GM20431 (cell line): ENCODE data around the gene PLEKHA6.
"Not testable (repeated sequence)": the region's sequence is repeated elsewhere in the genome, so short reads cannot be mapped to it uniquely, and the experiment has no call there.

Source experiments
- in situ Hi-C: fragments of 300-500 bp; cut with MseI, MboI; formaldehyde crosslinking; loops from one replicate; pipeline ENCODE4 v1.15.0; 2020; ENCODE audit warnings: low sequenced_read_pairs; ENCODE audit not compliant: unreplicated experiment

Gene PLEKHA6

DNA sequence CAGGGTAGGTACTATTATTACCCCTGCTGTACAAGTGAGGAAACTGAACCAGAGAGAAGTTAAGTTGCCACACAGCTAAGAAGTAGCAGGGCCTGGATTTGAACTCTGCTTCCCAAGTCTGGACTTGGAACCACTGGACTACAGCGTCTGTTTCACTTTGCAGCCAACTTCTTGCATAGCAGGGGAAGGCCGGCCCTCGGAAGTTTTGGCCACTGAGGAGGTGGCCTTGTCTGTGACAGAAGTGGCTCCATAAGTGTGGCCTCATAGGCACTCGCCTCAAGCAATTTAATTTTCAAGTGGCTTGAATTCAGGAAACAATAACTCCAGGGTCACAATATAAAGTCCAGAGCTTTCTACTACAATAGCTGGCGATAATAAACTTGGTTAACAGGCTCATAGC, 41.4 kb downstream of the PLEKHA6 start:
- in situ Hi-C loops: no loop called here

GRCh38 chr1:204317170-204317569, 42.6 kb downstream of the PLEKHA6 start:
- in situ Hi-C loops: no loop called here

DNA sequence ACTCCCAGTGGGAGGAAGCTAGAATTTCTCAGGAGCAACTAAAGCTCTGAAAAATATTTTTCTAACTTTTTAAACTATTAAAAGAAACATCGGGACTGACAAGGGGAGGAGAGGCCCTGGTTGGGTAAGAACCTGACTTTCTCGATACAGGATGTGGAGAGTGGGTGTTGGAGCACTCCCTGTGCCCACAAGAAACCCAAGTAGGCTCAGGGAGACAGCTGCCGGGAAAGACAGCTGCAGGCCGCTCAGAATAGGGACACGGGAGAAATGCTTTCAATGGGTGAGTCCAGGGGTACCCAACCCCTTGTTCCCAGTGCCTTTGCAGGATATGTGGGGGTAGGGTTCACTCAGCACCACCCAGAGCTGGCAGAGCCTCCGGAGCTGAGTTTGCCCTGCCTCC, 43.6 kb downstream of the PLEKHA6 start:
- in situ Hi-C loops: no loop called here

GRCh38 chr1:204314893-204315658, 44.7 kb downstream of the PLEKHA6 start:
- in situ Hi-C loops: no loop called here

- in situ Hi-C loops: no loop called here
These were observed 45.4 kb downstream of the PLEKHA6 start for GRCh38 chr1:204314171-204314892.

- in situ Hi-C loops: no loop called here
These were observed 46.1 kb downstream of the PLEKHA6 start for GRCh38 chr1:204313675-204314074.

DNA sequence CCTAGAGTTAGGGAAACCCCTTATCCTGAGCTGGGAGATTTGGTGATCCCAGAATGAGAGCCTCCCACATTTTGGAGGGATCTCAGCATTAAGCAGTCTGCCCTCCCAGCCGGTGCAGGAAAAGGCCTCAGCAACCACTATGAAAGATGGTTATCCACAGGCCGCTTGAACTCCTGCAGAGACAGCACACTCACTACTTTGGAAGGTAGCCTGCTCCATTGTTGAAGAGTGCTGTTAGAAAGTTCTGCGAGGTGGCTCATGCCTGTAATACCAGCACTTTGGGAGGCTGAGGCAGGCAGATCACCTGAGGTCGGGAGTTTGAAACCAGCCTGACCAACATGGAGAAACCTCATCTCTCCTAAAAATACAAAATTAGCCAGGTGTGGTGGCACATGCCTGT, 48.8 kb downstream of the PLEKHA6 start:
- in situ Hi-C loops: not testable (repeated sequence)

DNA sequence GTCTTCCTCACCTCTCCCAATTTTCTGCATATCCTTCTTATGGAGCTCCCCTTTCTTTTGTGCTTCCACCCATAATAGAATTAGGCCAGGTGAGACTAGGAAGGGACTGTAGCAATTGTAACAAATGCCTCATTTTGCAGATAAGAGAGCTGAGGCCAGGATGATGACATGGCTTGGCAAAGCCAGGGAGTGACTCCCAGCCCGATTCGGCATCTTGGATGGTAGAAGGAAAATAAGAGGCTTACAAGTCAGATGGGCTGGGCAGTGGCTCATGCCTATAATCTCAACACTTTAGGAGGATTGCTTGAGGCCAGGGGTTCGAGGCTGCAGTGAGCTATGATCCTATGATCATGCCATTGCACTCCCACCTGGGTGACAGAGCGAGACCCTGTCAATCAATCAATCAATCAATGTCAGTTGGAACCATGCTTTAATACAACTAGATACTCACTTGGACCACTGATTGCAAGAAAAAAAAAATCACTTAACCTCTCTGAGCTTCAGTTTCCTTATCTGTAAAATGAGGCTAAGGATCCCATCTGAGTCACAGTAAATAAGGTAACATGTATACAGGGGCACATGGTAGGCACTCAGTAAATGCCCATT, 51.6 kb downstream of the PLEKHA6 start:
- in situ Hi-C loops: no loop called here

GRCh38 chr1:204307334-204307883, 52.3 kb downstream of the PLEKHA6 start:
- in situ Hi-C loops: no loop called here

- in situ Hi-C loops: no loop called here
These were observed 53.7 kb downstream of the PLEKHA6 start for GRCh38 chr1:204306076-204306475.

DNA sequence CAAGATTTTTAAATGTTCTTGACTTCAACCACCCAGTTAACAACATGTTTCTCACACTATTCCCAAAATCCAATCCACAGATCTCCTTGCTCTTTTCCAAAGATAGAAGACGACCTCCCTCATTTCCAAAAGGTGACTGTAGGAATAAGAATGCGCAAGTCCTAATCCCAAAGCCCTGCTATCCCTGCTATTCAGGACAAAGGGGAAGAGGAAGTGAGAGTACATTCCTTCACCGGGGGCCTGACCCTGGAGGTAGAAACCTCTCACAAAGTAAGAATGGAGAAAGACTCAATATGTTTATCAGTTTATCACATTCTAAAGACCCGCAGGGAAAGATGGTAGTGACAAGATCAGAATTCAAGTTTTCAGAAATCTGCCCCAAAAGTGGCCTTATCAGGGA, 55.7 kb downstream of the PLEKHA6 start:
- in situ Hi-C loops: no loop called here

DNA sequence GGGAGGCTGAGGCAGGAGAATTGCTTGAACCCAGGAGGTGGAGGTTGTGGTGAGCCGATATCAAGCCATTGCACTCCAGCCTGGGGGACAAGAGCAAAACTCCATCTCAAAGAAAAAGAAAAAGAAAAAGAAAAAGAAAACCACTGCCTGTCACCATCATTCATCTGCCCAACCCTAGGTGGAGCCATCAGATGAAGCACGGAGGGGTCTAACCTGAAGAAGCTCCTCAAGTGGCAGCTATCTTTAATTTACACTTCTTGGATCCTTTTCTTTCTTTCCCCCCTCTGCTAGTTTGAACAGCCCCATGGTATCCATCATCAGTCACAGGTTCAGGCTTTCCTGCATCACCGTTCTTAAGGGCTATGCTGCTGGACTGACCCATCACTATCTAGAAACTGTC, 57.0 kb downstream of the PLEKHA6 start:
- in situ Hi-C loops: no loop called here

GRCh38 chr1:204301171-204301957, 58.4 kb downstream of the PLEKHA6 start:
- in situ Hi-C loops: no loop called here

GRCh38 chr1:204299814-204300365, 59.8 kb downstream of the PLEKHA6 start:
- in situ Hi-C loops: no loop called here

DNA sequence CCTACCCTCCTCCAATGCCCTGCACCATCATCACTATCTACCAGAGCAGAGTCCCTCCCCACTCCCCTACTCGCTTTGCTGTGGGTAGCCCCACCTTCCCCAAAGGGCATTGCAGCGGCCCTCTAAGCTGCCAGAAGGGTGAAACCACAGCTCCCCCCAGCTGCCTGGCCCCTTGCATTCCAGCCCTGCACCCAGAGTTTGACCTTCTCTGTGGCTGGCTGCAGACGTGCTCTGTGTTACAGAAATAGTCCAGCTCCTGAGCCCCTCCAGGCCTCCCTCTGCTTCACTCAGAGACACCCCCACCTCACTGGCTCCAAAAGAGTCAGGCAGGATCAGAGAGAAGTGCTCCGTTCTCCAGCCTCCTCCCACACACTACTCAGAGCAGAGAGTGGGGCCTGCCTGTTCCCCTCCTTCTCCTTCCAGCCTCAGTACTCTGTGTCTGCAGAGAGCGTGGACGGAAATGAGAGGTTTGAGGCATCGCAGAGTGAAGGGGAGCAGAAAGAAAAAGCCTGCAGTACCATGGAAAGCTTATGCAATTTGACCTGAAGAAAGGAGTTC, 63.2 kb downstream of the PLEKHA6 start:
- in situ Hi-C loops: no loop called here

- in situ Hi-C loops: no loop called here
These were observed 64.1 kb downstream of the PLEKHA6 start for GRCh38 chr1:204295671-204296070.

GRCh38 chr1:204294357-204294756, 65.4 kb downstream of the PLEKHA6 start:
- in situ Hi-C loops: no loop called here

DNA sequence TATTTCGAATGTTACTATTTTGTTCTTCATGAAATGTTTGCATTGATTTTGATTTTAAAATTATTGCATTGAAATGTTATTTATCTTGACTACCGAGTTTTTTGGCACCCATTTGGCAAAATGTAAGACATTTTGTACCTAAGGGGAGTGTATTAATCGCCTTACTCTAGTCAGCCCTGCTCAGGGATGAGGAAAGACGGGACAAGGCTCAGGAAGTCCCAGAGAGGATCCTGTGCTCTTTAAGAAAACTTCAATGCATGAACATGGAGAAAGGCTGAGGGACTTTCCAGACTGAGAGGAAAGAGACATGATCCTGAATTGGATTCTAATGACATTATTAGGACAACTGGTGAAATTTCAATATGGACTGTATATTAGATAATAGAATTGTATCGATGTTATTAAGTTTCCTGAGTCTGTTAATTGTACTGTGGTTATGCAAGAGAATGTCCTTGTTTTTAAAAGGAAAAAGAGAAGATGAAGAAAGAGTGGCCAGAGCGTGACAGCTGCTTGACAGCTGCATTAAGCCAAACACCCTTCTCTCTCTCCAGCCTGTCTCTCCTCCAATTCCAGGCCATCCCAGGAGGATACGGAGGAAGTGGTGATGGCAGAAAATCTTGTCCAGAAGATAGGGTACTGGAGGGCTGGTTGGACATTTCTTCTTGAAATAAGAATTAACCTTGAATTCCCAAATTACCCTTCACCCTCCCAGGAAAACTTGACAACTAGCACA, 66.0 kb downstream of the PLEKHA6 start:
- in situ Hi-C loops: no loop called here

DNA sequence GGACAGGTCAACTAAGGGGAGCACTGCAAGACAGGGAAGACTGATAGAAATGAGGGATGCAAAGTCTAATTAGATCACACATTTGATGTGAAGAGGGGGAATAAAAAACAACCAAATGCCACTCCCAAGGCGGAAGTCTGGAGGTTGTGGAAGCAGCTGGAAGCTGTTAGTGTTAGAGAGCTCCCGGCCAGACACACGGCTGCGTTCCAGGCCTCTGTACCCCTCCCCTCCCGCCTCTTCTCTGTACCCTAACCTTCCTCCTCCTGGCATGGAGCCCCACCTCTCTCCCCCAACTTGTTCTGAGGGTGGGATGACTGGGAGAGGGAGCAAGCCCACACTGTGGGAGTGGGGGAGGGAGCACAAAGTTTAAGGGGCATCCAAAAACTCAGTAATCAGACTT, 67.0 kb downstream of the PLEKHA6 start:
- in situ Hi-C loops: no loop called here
